Gastroesophageal sphincter (tissue), 3 donors: ENCODE results near the gene SCEL.

Source experiments
- CTCF ChIP-seq, 4 experiments: fragments of 200-600 bp in 2 of 4; fragments of 450-650 bp in 2 of 4; sonication (generic) in 1 of 4; IDR thresholded peaks; one replicate each; pipeline ENCODE4 v1.5.1; 2017 to 2019; ENCODE audit warnings: antibody characterized with exemption in 4 of 4, mild to moderate bottlenecking in 2 of 4, moderate library complexity in 2 of 4
- POLR2AphosphoS5 ChIP-seq: sonication (generic); formaldehyde crosslinking; IDR thresholded peaks from one replicate; pipeline ENCODE4 v1.6.1; 2017; ENCODE audit warnings: antibody characterized with exemption

DNA sequence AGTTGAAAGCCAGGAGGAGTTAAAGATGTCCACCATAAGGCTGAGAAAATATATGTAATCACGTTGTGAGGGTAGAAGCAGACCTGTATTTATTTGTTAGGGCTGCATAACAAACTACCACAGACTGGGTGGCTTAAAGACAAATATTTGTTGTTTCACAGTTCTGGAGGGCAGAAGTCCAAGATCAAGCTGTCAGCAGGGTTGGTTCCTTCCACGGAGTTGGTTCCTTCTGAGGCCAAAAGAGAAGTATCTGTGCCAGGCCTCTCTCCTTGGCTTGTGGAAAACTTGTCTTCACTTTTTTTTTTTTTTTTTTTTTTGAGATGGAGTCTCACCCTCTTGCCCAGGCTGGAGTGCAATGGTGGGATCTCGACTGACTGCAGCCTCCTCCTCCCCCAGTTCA lies 88.3 kb downstream of the SCEL start:
- TF ChIP-seq CTCF (IDR thresholded peaks at IDR 0.05) (no peak), POLR2AphosphoS5 (no peak)
